NB4 (cell line): Measurements from ENCODE around the gene DPY19L3.

Experiments used
- CTCF ChIP-seq: IDR thresholded peaks from one replicate; pipeline ENCODE4 v1.5.1; 2012; ENCODE audit warnings: low read depth, low read length
- POLR2A ChIP-seq: IDR thresholded peaks from 2 replicates; pipeline ENCODE4 v1.6.1; 2011; ENCODE audit warnings: mild to moderate bottlenecking; ENCODE audit not compliant: insufficient read length; ENCODE audit errors: extremely low read depth

- TF ChIP-seq CTCF (no peak), POLR2A (no peak)
Measured at GRCh38 chr19:32450217-32450616, 44.6 kb downstream of the DPY19L3 start.
